Occipital lobe (tissue), 2 donors: ENCODE data around the gene NTN1. TPM values are rescaled to one million over a fixed set of nuclear protein-coding genes. Genes with fewer than 3 reads are reported as not detected.
A peak's percentile ranks its signal among the peaks of the same experiment; 100 is the strongest.

Experiments used
- DNase-seq: peaks from one replicate; lab custom pipeline; 2025; lab: John Stamatoyannopoulos, UW
- total RNA-seq: library from RNA; depleted of rRNA; stranded (reverse); fragments of >200 nt; gene quantifications from one replicate; pipeline ENCODE4 v1.2.3, GENCODE V29; 2014

NTN1 gene
- total RNA-seq, 1 donor from 2014 or later: 1.1 TPM

GRCh38 chr17:9230346-9230745 lies 209.0 kb downstream of the NTN1 start:
- DNase-seq: no peak

DNA sequence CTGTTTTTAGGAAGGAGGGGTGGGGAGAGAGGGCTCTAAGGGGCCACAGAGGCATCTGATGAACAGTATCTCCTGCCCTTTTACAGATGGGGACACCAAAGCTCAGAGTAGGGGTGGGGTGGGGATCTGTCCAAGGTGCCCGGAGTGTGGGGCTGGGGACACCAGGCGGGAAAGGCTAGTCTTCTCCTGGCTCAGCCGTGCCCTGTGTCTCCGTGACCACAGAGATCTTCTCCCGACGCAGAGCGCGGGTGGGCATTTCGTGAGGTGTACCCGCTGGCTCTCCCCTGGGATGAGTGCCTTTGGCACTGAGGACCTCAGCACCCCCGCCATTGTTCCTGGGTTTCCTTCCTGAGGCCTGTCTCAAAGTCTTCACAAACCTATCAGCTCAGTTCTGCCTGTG lies 209.6 kb downstream of the NTN1 start:
- DNase-seq: no peak

DNA sequence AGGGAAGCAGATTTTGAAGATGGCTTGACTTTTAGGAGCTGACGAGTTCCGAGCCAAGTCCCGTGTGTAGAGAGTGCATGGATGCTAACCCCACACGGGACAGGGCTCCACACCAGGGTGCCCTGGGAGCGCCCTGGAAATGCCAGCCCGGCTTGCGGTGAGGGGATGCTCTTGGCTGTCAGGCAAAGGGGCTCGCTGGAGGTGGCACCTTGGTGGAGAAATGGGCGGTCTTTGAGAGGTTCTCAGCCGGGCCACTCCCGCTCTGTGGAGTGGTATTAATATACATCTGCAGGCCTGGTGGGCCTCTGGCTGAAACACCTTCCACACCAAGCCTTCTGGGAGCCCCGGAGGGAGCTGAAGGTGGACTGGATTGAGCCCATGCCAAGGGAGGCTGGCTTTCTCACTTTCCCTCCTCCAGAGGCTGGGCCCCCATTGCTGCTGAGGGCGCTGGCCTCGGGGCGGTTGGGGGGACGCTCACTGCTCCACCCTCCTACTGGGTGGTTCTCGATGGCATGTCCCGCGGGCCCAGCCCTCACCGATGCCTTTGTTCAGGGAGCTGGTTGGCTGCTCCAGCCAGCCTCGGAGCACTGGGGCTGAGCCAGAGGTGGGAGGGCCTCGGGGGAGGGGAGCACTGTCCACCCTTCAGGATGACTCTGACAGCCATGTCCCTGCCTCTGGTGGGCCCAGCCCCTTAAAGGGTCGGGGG lies 210.3 kb downstream of the NTN1 start:
- no peak for DNase-seq

DNA sequence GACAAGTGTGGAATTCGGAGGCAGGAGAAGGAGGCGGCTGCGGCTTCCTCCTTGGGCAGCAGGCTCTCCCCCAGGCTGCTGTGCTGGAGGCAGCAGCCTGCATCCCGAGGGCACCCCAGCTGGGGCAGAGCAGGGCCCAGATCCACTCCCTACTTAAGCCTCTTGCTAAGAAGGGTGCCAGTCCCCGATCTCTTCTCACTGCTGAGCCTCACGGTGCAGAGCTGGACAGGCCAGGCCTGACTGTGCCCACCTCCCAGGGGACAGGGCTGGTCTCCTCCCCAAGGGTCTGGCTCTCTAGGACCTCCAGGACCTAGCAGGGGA lies 210.8 kb downstream of the NTN1 start:
- DNase-seq: no peak

- no peak for DNase-seq
Observed at GRCh38 chr17:9232591-9233270, 211.4 kb downstream of the NTN1 start.

DNA sequence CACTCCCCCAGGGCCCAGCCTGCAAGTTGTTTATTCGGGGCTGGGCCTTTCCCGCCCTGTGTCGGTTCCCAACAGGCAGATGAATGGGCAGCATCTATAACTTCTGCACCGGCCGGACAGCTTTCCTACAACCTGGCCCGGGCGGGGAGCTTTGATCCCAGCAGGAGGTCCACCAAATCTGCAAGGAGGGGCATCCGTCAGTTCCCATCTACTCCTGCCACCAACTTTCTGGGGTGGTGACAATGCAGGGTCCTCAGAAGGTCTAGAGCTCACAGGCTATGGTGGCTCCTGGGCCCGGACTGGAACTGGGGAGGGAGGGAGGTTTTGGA lies 211.9 kb downstream of the NTN1 start:
- no peak for DNase-seq

GRCh38 chr17:9233761-9234160 lies 212.5 kb downstream of the NTN1 start:
- DNase-seq: no peak

DNA sequence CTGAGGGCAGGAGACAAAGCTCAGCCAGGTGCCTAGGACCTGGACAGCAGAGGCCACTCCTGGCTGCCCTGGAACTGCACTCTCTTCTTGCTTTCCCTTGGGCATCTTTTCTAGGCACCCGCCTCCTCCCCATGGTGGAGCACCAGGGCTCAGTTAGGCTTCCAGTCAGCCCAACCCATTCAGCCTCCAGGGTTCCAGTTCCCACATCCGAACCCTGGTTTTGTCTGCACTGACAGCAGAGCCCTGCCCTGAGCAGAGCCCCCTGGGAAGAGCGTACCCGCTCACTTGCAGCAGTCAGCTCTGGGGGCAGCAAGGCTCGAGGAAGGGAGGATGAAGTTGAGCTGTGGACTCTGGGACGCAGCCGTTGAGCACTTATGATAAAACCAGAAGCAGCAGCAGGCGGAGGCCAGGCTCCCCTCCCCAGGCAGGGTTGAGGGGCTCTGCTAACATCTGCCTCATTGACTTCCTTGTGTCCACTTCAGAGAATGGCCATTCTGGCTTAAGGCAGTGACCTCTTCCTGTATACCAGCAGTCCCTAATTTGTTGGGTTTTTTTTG lies 213.2 kb downstream of the NTN1 start:
- DNase-seq: no peak

GRCh38 chr17:9235346-9235745 lies 214.0 kb downstream of the NTN1 start:
- DNase-seq: no peak

GRCh38 chr17:9236286-9237052 lies 215.2 kb downstream of the NTN1 start:
- DNase-seq: no peak

DNA sequence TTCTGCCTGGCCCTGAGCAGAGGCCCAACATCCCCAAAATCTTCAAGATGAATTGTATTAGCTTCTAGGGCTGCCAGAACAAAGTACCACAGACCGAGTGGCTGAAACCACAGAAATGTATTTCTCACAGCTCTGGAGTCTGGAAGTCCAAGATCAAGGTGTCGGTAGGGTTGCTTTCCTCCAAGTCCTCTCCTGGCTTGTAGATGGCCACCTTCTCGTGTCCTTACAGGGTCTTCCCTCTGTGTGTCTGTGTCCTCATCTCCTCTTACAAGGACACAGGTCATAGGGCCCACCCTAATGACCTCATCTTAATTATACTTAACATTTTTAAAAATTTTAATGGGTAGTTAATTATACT lies 215.7 kb downstream of the NTN1 start:
- DNase-seq: no peak

DNA sequence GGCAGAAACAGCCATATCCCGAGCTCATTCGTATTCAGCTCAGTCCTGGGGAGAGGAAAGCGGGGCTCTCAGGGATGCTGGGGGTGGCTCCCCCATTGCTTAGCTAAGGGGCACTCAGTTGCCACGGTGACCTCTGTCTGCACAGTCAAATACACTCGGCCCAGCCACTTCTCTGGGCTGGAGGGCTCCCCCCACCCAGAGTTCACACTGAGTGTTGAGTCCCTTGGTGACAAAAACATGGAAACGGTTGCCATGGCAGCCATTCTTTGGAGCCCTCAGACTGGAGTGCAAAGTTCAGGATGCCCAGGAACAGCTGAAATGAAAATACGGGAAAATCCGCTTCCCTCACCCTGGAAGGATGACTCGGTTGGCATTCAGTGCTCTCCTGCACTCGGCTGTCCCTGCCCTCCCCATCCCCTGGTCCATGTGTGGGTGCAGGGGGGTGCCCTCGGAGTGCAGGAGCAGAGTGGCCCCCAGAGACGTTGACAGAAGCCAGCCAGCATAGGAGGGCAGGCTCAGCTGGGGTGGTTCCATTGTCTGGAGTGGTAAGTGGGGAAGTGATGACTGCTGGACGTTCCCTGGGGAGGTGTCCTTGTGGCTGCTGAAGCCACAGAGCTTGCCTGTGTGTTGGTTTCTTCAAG lies 216.5 kb downstream of the NTN1 start:
- DNase-seq: no peak

DNA sequence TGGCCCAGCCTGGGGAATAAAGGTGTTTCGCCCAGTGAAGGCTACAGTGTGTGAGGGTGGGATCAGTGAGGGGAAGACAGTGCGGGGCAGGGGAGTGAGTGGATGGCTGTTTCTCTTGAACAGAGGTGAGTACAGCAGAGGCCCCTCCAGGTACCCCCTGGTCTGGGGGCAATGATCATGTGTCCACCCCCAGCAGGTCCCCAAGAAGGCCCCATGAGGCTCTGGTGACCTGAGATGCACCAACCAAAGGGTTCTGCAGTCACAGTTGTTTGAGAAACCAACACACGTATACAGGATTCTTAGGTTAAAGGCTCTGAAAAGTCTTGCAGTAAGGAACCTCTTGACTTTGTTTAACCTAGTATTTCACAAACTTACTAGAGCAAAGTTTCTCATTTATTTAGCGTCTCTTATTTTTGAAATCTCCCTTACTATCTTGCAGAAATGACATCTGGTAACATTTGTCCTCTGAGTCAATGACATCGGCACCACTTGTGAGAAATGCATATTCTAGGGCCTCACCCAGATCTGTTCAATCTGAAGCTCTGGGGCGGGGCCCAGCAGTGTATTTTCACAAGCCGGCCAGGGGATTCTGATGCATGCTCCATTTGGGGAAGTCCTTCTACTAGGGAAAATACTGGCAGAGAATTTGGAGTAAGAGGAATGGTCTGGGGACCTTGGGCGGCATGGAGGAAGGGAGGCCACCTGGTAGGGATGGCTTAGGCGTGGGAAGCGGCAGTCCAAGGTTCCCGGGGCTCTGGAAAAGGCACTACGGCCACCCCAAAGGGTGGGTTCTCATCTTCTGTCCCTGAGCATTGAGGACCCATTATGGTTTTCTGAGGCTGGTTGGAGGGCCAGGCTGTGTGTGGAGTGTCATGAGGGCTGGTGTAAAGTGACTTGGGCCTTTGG lies 217.3 kb downstream of the NTN1 start:
- DNase-seq: no peak

DNA sequence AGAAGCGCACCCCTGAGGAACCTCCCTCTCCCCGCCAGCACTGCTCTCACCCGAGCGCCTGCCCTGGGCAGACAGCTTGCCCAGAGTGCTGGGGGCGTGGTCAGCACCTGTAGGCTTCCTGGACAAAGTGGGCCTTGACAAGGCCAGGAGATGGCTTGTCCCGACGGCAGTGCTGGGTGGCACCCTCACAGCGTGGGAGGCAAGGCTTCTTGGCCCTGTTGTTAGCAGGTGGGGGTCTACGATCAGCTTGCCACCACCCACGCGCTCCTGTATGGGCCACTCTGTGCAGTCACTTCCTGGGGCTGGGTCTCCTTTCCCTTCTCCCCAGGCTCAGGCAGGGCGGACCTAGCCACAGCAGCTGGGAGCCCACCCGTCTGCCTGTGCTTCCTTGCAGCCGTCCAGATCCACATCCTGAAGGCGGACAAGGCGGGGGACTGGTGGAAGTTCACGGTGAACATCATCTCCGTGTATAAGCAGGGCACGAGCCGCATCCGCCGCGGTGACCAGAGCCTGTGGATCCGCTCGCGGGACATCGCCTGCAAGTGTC lies 218.0 kb downstream of the NTN1 start:
- DNase-seq: no peak

DNA sequence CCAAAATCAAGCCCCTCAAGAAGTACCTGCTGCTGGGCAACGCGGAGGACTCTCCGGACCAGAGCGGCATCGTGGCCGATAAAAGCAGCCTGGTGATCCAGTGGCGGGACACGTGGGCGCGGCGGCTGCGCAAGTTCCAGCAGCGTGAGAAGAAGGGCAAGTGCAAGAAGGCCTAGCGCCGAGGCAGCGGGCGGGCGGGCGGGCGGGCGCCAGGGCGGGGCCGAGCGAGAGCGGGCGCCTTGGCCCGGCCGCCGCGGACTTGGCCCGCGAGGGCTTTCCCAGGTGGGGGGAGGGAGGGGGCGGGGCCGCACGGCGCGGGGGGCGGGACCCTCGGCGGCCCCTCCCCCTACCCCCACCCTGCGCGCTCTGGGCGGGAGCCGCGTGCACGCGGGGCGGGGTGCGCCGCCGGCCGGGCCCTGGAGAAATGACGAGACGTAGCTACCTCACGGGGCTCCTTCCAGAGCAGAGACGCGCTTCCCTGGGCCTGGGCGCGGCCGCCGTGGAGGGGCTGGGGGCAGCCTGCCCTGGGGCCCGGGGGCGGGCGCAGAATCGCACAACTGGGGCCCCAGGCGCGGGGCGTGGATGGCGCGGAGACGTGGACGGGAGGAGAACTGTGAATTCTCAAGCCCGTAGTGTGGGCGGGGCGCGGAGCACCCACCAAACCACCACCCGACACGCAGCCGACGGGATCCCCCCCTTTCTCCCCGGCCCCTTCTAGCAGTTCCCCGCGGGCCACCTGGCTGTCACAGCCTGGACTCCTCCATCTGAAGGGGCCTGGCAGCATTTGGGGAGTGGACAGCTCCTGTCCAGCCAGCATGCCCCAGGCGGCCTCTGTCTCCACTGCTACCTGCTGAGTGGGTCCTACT lies 218.7 kb downstream of the NTN1 start:
- no peak for DNase-seq

- no peak for DNase-seq
Observed at GRCh38 chr17:9240659-9241370, 219.5 kb downstream of the NTN1 start.

- peak; percentile 30 for DNase-seq
Observed at GRCh38 chr17:9241371-9241712, 220.0 kb downstream of the NTN1 start.

- no peak for DNase-seq
Observed at GRCh38 chr17:9241774-9242496, 220.6 kb downstream of the NTN1 start.

DNA sequence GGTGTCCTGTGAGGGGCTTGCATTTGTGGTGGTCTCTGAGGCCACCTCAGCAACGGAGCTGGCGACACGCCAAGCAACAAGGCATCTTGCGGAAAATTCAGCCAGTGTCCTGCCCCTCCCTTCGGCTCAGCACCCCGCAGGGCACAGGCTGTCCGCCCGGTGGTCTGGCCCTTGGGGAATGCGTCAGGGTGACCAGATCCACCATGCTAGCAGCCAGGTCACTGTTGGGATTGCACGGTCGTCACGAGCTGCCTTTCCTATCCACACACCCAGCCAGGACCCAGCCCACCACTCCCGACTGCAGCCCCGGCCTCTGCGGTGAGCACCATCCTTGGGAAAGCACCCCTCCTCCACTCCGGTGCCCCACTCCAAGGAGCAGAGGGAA lies 221.2 kb downstream of the NTN1 start:
- DNase-seq: no peak
